H1 (cell line): ENCODE data around the gene GAS7. TPM values are rescaled to one million over a fixed set of nuclear protein-coding genes. Genes with fewer than 3 reads are reported as not detected.

Source experiments
- ASH2L ChIP-seq: fragments of 200-600, 300-600 bp; sonication (generic); IDR thresholded peaks from one replicate; pipeline ENCODE4 v1.7.1; 2017; ENCODE audit warnings: low read length
- BACH1 ChIP-seq: IDR thresholded peaks from 2 replicates; pipeline ENCODE4 v1.6.1; 2012; ENCODE audit warnings: low read length, improper control_type of control experiment
- CHD1 ChIP-seq: IDR thresholded peaks from 2 replicates; pipeline ENCODE4 v1.6.1; 2012; ENCODE audit warnings: low read depth, low read length, improper control_type of control experiment
- CHD2 ChIP-seq: IDR thresholded peaks from 2 replicates; pipeline ENCODE4 v1.6.1; 2012; ENCODE audit warnings: low read length, improper control_type of control experiment
- CREB1 ChIP-seq: IDR thresholded peaks from 2 replicates; pipeline ENCODE4 v1.6.1; 2012; ENCODE audit warnings: inconsistent platforms
- CTBP2 ChIP-seq: IDR thresholded peaks from 2 replicates; pipeline ENCODE4 v1.7.0; 2011; ENCODE audit warnings: borderline replicate concordance, mild to moderate bottlenecking, moderate library complexity, mixed read lengths, low read length; ENCODE audit not compliant: insufficient read depth, insufficient read length
- FOSL1 ChIP-seq: IDR thresholded peaks from 2 replicates; pipeline ENCODE4 v1.6.1; 2011; ENCODE audit warnings: mild to moderate bottlenecking, low read depth, low read length, moderate library complexity; ENCODE audit not compliant: insufficient read depth
- GTF2F1 ChIP-seq: IDR thresholded peaks from 2 replicates; pipeline ENCODE4 v1.6.1; 2012; ENCODE audit warnings: low read depth, low read length, improper control_type of control experiment, borderline replicate concordance
- SP1 ChIP-seq: IDR thresholded peaks from 2 replicates; pipeline ENCODE4 v1.6.1; 2011; ENCODE audit warnings: low read depth, low read length
- SP4 ChIP-seq: IDR thresholded peaks from 2 replicates; pipeline ENCODE4 v1.6.1; 2012; ENCODE audit warnings: low read length, inconsistent platforms
- SUZ12 ChIP-seq: fragments of 200-600 bp; sonication (generic); IDR thresholded peaks from 2 replicates; pipeline ENCODE4 v1.6.1; 2012; ENCODE audit warnings: mild to moderate bottlenecking, inconsistent platforms, low read length, moderate library complexity, mixed read lengths
- YY1 ChIP-seq: IDR thresholded peaks from 2 replicates; pipeline ENCODE4 v1.6.1; 2011; ENCODE audit warnings: low read depth, mild to moderate bottlenecking, low read length
- polyA plus RNA-seq, 7 experiments: library from polyadenylated mRNA; depleted of rRNA in 3 of 7; stranded (reverse) in 5 of 7; unstranded in 2 of 7; fragments of >200 nt in 5 of 7; fragments of 200-250 nt in 2 of 7; gene quantifications; 1 replicate in 5 of 7; 2 replicates in 1 of 7; 4 replicates in 1 of 7; pipeline versions ENCODE4 v1.2.1 to v1.2.3, GENCODE V29; 2011 to 2013; ENCODE audit warnings: missing spikeins in 2 of 7, mixed read lengths in 2 of 7
- total RNA-seq: library from RNA; stranded (reverse); fragmentation: NEBNext Ultra II Directional; extraction: Animal tissue kit (Norgen Biotek cat#: 25700); gene quantifications from 2 replicates; pipeline ENCODE4 v1.2.1, GENCODE V29; 2021
- TF ChIP-seq, protein P1 (sequence below): fragments of 300-600 bp; sonication (generic); IDR thresholded peaks from 2 replicates; pipeline ENCODE4 v1.7.1; 2012; ENCODE audit warnings: low read length, moderate library complexity, mild to moderate bottlenecking, inconsistent platforms; ENCODE audit not compliant: insufficient replicate concordance

GAS7 gene
- total and polyA plus RNA-seq, 2 of the 8 experiments (the other 6 are each of a cell fraction or from before 2014, with no cell fraction given): 5.0 to 14.5 TPM

DNA sequence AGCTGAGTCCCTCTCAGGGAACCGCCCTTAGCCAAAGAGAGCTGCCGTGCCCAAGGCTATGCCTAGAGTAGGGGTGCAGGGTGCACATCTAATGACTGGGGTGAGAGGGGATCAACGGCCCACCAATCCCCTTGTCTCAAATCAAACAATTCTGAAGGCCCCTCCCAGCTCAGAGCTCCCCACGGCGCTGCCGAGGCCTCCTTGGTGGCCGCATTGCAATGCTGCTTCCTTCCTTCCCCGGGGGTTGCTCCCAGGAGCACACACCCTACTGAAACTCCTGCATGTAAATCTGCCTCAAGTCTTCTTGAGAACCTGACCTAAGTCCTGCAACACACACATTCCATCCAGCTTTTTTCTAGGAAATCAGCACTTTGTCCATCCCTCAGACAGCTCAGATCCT, 212.8 kb downstream of the GAS7 start (continued):
- TF ChIP-seq, protein P1, sequence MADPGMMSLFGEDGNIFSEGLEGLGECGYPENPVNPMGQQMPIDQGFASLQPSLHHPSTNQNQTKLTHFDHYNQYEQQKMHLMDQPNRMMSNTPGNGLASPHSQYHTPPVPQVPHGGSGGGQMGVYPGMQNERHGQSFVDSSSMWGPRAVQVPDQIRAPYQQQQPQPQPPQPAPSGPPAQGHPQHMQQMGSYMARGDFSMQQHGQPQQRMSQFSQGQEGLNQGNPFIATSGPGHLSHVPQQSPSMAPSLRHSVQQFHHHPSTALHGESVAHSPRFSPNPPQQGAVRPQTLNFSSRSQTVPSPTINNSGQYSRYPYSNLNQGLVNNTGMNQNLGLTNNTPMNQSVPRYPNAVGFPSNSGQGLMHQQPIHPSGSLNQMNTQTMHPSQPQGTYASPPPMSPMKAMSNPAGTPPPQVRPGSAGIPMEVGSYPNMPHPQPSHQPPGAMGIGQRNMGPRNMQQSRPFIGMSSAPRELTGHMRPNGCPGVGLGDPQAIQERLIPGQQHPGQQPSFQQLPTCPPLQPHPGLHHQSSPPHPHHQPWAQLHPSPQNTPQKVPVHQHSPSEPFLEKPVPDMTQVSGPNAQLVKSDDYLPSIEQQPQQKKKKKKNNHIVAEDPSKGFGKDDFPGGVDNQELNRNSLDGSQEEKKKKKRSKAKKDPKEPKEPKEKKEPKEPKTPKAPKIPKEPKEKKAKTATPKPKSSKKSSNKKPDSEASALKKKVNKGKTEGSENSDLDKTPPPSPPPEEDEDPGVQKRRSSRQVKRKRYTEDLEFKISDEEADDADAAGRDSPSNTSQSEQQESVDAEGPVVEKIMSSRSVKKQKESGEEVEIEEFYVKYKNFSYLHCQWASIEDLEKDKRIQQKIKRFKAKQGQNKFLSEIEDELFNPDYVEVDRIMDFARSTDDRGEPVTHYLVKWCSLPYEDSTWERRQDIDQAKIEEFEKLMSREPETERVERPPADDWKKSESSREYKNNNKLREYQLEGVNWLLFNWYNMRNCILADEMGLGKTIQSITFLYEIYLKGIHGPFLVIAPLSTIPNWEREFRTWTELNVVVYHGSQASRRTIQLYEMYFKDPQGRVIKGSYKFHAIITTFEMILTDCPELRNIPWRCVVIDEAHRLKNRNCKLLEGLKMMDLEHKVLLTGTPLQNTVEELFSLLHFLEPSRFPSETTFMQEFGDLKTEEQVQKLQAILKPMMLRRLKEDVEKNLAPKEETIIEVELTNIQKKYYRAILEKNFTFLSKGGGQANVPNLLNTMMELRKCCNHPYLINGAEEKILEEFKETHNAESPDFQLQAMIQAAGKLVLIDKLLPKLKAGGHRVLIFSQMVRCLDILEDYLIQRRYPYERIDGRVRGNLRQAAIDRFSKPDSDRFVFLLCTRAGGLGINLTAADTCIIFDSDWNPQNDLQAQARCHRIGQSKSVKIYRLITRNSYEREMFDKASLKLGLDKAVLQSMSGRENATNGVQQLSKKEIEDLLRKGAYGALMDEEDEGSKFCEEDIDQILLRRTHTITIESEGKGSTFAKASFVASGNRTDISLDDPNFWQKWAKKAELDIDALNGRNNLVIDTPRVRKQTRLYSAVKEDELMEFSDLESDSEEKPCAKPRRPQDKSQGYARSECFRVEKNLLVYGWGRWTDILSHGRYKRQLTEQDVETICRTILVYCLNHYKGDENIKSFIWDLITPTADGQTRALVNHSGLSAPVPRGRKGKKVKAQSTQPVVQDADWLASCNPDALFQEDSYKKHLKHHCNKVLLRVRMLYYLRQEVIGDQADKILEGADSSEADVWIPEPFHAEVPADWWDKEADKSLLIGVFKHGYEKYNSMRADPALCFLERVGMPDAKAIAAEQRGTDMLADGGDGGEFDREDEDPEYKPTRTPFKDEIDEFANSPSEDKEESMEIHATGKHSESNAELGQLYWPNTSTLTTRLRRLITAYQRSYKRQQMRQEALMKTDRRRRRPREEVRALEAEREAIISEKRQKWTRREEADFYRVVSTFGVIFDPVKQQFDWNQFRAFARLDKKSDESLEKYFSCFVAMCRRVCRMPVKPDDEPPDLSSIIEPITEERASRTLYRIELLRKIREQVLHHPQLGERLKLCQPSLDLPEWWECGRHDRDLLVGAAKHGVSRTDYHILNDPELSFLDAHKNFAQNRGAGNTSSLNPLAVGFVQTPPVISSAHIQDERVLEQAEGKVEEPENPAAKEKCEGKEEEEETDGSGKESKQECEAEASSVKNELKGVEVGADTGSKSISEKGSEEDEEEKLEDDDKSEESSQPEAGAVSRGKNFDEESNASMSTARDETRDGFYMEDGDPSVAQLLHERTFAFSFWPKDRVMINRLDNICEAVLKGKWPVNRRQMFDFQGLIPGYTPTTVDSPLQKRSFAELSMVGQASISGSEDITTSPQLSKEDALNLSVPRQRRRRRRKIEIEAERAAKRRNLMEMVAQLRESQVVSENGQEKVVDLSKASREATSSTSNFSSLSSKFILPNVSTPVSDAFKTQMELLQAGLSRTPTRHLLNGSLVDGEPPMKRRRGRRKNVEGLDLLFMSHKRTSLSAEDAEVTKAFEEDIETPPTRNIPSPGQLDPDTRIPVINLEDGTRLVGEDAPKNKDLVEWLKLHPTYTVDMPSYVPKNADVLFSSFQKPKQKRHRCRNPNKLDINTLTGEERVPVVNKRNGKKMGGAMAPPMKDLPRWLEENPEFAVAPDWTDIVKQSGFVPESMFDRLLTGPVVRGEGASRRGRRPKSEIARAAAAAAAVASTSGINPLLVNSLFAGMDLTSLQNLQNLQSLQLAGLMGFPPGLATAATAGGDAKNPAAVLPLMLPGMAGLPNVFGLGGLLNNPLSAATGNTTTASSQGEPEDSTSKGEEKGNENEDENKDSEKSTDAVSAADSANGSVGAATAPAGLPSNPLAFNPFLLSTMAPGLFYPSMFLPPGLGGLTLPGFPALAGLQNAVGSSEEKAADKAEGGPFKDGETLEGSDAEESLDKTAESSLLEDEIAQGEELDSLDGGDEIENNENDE: no peak
- TF ChIP-seq SP1 (no peak), CTBP2 (no peak), YY1 (no peak), ASH2L (no peak), SP4 (no peak), FOSL1 (no peak), CHD1 (no peak), CHD2 (no peak), SUZ12 (no peak), GTF2F1 (no peak), BACH1 (no peak), CREB1 (no peak)
